NT2/D1 (cell line): ENCODE data around the gene MICOS13.

Experiments
- SUZ12 ChIP-seq: IDR thresholded peaks from 2 replicates; pipeline ENCODE4 v1.6.1; 2011; ENCODE audit not compliant: insufficient read length, insufficient read depth; ENCODE audit errors: extremely low read depth
- YY1 ChIP-seq: IDR thresholded peaks from 2 replicates; pipeline ENCODE4 v1.6.1; 2011; ENCODE audit not compliant: insufficient read length, insufficient read depth

GRCh38 chr19:5690125-5690954, 10.0 kb upstream of the MICOS13 start, which contains the start of gene RPL36:
- TF ChIP-seq SUZ12 (no peak), YY1 (peak; percentile 7)
